ENCODE data around the gene CTNND2.

Gene CTNND2

DNA sequence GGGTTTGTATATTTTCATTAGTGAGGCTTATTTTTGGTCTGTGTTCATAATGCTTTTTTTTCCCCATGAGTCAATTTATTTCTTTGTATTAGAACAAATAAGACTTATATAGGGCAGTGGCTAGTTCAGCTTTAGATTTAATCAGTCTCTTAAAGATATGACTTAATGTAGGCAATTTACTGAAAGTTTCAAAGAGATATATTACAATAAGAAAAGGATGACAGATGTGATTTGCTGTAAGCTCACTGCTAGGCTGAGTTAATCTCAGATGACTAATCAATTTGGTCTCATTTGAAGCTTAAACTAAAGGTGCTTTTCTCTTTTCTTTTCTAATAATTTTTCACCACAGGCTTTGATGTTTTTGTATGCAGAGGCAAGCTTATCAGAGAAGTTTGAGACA is 851.4 kb downstream of the CTNND2 start:
- no peaks in the 10 kb centered on the region for H4K20me1 ChIP-seq (ENCODE audit: insufficient read depth)
- no peaks in the 10 kb centered on the region for H3K36me3 ChIP-seq (ENCODE audit: insufficient read depth)
- no peak overlapping the region for H2AFZ ChIP-seq (ENCODE audit: low read depth)
- H3K27ac ChIP-seq = no peak overlapping the region
- no peaks in the 10 kb centered on the region for H3K27me3 ChIP-seq (ENCODE audit: insufficient read depth, low read depth)
- no peaks in the 10 kb centered on the region for H3K4me1 ChIP-seq (ENCODE audit: low read depth, poor library complexity, severe bottlenecking)
- H3K4me3 ChIP-seq (IDR thresholded peaks at IDR 0.05; ENCODE audit: insufficient read depth, low read depth, low read length) = no peak overlapping the region
- no peak for TF ChIP-seq CTCF (conservative IDR thresholded peaks at IDR 0.05; ENCODE audit: low read depth, low read length)
- no peak overlapping the region for H3K9ac ChIP-seq
- H3K4me2 ChIP-seq = no peak overlapping the region
- H3K79me2 ChIP-seq (ENCODE audit: insufficient read depth, low read depth) = no peaks in the 10 kb centered on the region

GRCh38 chr5:11050596-11051304 is 853.5 kb downstream of the CTNND2 start:
- H4K20me1 ChIP-seq (ENCODE audit: insufficient read depth) = no peaks in the 10 kb centered on the region
- H3K4me3 ChIP-seq (IDR thresholded peaks at IDR 0.05; ENCODE audit: insufficient read depth, low read depth, low read length) = no peak overlapping the region
- no peak overlapping the region for H3K27ac ChIP-seq
- H3K27me3 ChIP-seq (ENCODE audit: insufficient read depth, low read depth) = no peaks in the 10 kb centered on the region
- no peak overlapping the region for H3K9ac ChIP-seq
- H3K4me1 ChIP-seq (ENCODE audit: low read depth, poor library complexity, severe bottlenecking) = no peaks in the 10 kb centered on the region
- no peaks in the 10 kb centered on the region for H3K79me2 ChIP-seq (ENCODE audit: insufficient read depth, low read depth)
- H2AFZ ChIP-seq (ENCODE audit: low read depth) = no peak overlapping the region
- H3K4me2 ChIP-seq = no peak overlapping the region
- no peaks in the 10 kb centered on the region for H3K36me3 ChIP-seq (ENCODE audit: insufficient read depth)
- TF ChIP-seq CTCF (conservative IDR thresholded peaks at IDR 0.05; ENCODE audit: low read depth, low read length) = no peak

- Histone ChIP-seq H2AFZ (ENCODE audit: low read depth) (no peak overlapping the region), H3K27ac (no peak overlapping the region), H3K36me3 (ENCODE audit: insufficient read depth) (no peaks in the 10 kb centered on the region), H3K9ac (no peak overlapping the region), H3K4me2 (no peak overlapping the region), H3K4me1 (ENCODE audit: low read depth, poor library complexity, severe bottlenecking) (no peaks in the 10 kb centered on the region), H4K20me1 (ENCODE audit: insufficient read depth) (no peaks in the 10 kb centered on the region), H3K27me3 (ENCODE audit: insufficient read depth, low read depth) (no peaks in the 10 kb centered on the region), H3K4me3 (IDR thresholded peaks at IDR 0.05; ENCODE audit: insufficient read depth, low read depth, low read length) (no peak overlapping the region), H3K79me2 (ENCODE audit: insufficient read depth, low read depth) (no peaks in the 10 kb centered on the region)
- TF ChIP-seq CTCF (conservative IDR thresholded peaks at IDR 0.05; ENCODE audit: low read depth, low read length) = no peak
Measured at GRCh38 chr5:11048760-11049159, 855.5 kb downstream of the CTNND2 start.

- Histone ChIP-seq H3K9ac (no peak overlapping the region), H4K20me1 (ENCODE audit: insufficient read depth) (no peaks in the 10 kb centered on the region), H3K4me3 (IDR thresholded peaks at IDR 0.05; ENCODE audit: insufficient read depth, low read depth, low read length) (no peak overlapping the region), H3K79me2 (ENCODE audit: insufficient read depth, low read depth) (no peaks in the 10 kb centered on the region), H2AFZ (ENCODE audit: low read depth) (no peak overlapping the region), H3K4me2 (no peak overlapping the region), H3K4me1 (ENCODE audit: low read depth, poor library complexity, severe bottlenecking) (no peaks in the 10 kb centered on the region), H3K36me3 (ENCODE audit: insufficient read depth) (no peaks in the 10 kb centered on the region), H3K27me3 (ENCODE audit: insufficient read depth, low read depth) (no peaks in the 10 kb centered on the region), H3K27ac (no peak overlapping the region)
- no peak for TF ChIP-seq CTCF (conservative IDR thresholded peaks at IDR 0.05; ENCODE audit: low read depth, low read length)
Measured at GRCh38 chr5:11047625-11048024, 856.6 kb downstream of the CTNND2 start.

Data from KMS-11 (cell line).